KMS-11 (cell line): ENCODE data around the gene LNX1.

Experiments used
- H2AFZ ChIP-seq: fragments of 200-600 bp; sonication (generic); 2 replicates; pipeline ENCODE4 v1.6.1; 2016; ENCODE audit warnings: antibody characterized with exemption, mixed run types, low read depth
- H3K27ac ChIP-seq: fragments of 200-600 bp; sonication (generic); 2 replicates; pipeline ENCODE4 v1.6.1; 2016; ENCODE audit warnings: mild to moderate bottlenecking, mixed run types
- H3K27me3 ChIP-seq: fragments of 200-600 bp; sonication (generic); 2 replicates; pipeline ENCODE4 v1.6.1; 2017; ENCODE audit warnings: mild to moderate bottlenecking, low read depth, mixed run types, moderate library complexity; ENCODE audit not compliant: insufficient read depth
- H3K36me3 ChIP-seq: fragments of 200-600 bp; sonication (generic); 2 replicates; pipeline ENCODE4 v1.6.1; 2017; ENCODE audit warnings: mild to moderate bottlenecking, mixed run types; ENCODE audit not compliant: insufficient read depth
- H3K4me1 ChIP-seq: fragments of 200-600 bp; sonication (generic); 2 replicates; pipeline ENCODE4 v1.6.1; 2016; ENCODE audit warnings: mild to moderate bottlenecking, low read depth, mixed run types; ENCODE audit not compliant: poor library complexity, severe bottlenecking
- H3K4me2 ChIP-seq: fragments of 200-600 bp; sonication (generic); 2 replicates; pipeline ENCODE4 v1.7.0; 2016; ENCODE audit warnings: mild to moderate bottlenecking, mixed run types
- H3K4me3 ChIP-seq: fragments of 200-600 bp; sonication (generic); IDR thresholded peaks from 2 replicates; pipeline ENCODE4 v1.6.1; 2017; ENCODE audit warnings: low read depth, low read length, mixed read lengths; ENCODE audit not compliant: insufficient read depth
- H3K79me2 ChIP-seq: fragments of 200-600 bp; sonication (generic); 2 replicates; pipeline ENCODE4 v1.6.1; 2016; ENCODE audit warnings: low read depth, mixed run types; ENCODE audit not compliant: insufficient read depth
- H3K9ac ChIP-seq: fragments of 200-600 bp; sonication (generic); 2 replicates; pipeline ENCODE4 v1.6.1; 2016; ENCODE audit warnings: mild to moderate bottlenecking, mixed run types
- H4K20me1 ChIP-seq: fragments of 200-600 bp; sonication (generic); 2 replicates; pipeline ENCODE4 v1.6.1; 2016; ENCODE audit warnings: mild to moderate bottlenecking, mixed run types; ENCODE audit not compliant: insufficient read depth
- TF ChIP-seq, protein P1 (sequence below): fragments of 200-600 bp; sonication (generic); conservative IDR thresholded peaks from 2 replicates; pipeline ENCODE4 v1.6.1; 2017; ENCODE audit warnings: low read depth, mild to moderate bottlenecking, antibody characterized with exemption, low read length, moderate library complexity, mixed read lengths

LNX1 gene

GRCh38 chr4:53431052-53431451, 160.2 kb downstream of the LNX1 start:
- Histone ChIP-seq H3K27ac (no peak overlapping the region), H2AFZ (no peak overlapping the region), H3K9ac (no peak overlapping the region), H4K20me1 (peaks cover 10% of the 10 kb centered on the region), H3K36me3 (peaks cover 12% of the 10 kb centered on the region; the same call in 1 of the 2 replicates), H3K4me1 (peaks cover 18% of the 10 kb centered on the region), H3K4me2 (no peak overlapping the region), H3K27me3 (no peaks in the 10 kb centered on the region), H3K79me2 (no peaks in the 10 kb centered on the region), H3K4me3 (no peak overlapping the region)
- TF ChIP-seq, protein P1, sequence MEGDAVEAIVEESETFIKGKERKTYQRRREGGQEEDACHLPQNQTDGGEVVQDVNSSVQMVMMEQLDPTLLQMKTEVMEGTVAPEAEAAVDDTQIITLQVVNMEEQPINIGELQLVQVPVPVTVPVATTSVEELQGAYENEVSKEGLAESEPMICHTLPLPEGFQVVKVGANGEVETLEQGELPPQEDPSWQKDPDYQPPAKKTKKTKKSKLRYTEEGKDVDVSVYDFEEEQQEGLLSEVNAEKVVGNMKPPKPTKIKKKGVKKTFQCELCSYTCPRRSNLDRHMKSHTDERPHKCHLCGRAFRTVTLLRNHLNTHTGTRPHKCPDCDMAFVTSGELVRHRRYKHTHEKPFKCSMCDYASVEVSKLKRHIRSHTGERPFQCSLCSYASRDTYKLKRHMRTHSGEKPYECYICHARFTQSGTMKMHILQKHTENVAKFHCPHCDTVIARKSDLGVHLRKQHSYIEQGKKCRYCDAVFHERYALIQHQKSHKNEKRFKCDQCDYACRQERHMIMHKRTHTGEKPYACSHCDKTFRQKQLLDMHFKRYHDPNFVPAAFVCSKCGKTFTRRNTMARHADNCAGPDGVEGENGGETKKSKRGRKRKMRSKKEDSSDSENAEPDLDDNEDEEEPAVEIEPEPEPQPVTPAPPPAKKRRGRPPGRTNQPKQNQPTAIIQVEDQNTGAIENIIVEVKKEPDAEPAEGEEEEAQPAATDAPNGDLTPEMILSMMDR, result no peak

DNA sequence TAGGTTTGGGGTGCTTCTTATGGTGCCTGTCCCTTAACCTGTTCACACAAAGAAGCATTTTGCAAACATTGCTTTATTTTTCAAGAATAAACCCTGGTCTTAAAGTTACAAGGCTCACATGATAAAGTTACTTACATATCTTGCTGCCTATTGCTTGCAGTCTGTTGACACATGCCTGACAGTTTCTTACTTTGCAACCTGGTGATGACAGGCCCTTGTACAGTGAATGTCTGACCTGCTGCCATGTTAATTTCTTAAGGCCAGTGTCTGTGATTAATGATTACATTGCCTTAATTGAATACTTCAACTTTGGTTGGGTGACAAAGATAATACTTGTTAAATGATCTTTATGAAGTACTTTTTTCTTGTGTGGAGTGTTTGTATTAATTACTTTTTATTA, 163.9 kb downstream of the LNX1 start:
- H3K9ac ChIP-seq, result no peak overlapping the region
- no peaks in the 10 kb centered on the region for H3K27me3 ChIP-seq
- peaks cover 12% of the 10 kb centered on the region; the same call in 1 of the 2 replicates for H4K20me1 ChIP-seq
- H3K27ac ChIP-seq, result no peak overlapping the region
- H3K36me3 ChIP-seq, result peaks cover 12% of the 10 kb centered on the region; the same call in 1 of the 2 replicates
- no peak overlapping the region for H3K4me3 ChIP-seq
- no peaks in the 10 kb centered on the region for H3K79me2 ChIP-seq
- TF ChIP-seq, protein P1, result no peak
- H3K4me2 ChIP-seq, result no peak overlapping the region
- peaks cover 18% of the 10 kb centered on the region for H3K4me1 ChIP-seq
- no peak overlapping the region for H2AFZ ChIP-seq

DNA sequence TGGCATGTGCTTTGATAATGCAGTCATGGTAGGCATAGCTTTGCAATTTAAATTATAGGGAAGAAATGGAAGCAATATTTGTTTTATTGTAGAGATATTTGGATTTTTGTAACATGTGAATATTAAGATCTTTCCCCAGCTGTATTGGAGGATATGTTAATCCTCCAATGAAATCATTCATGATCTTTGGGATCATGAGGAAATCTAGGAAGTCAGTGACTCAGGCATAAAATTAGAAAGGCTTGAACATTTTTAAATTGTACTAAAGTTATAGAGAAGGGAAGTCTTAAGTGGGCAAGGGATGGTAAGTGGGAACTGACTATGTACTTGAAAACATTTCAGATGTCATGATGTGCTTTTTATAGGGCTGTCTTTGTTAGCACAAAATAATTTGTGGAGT, 167.0 kb downstream of the LNX1 start:
- Histone ChIP-seq H3K27ac (no peak overlapping the region), H3K4me3 (no peak overlapping the region), H3K4me2 (no peak overlapping the region), H3K36me3 (peaks cover 4% of the 10 kb centered on the region; the same call in 1 of the 2 replicates), H3K79me2 (no peaks in the 10 kb centered on the region), H3K9ac (no peak overlapping the region), H4K20me1 (0 out of 2 replicates have a peak, but pooled peaks cover 7% of the 10 kb centered on the region), H3K27me3 (no peaks in the 10 kb centered on the region), H2AFZ (no peak overlapping the region), H3K4me1 (no peaks in the 10 kb centered on the region)
- TF ChIP-seq, protein P1, result no peak

- no peak overlapping the region for H3K9ac ChIP-seq
- H3K27me3 ChIP-seq, result no peaks in the 10 kb centered on the region
- H3K27ac ChIP-seq, result no peak overlapping the region
- H2AFZ ChIP-seq, result no peak overlapping the region
- H3K4me1 ChIP-seq, result peaks cover 9% of the 10 kb centered on the region
- H3K4me2 ChIP-seq, result no peak overlapping the region
- no peak overlapping the region for H3K4me3 ChIP-seq
- TF ChIP-seq, protein P1, result no peak
- H4K20me1 ChIP-seq, result peaks cover 7% of the 10 kb centered on the region; the same call in 1 of the 2 replicates
- H3K79me2 ChIP-seq, result no peaks in the 10 kb centered on the region
- no peaks in the 10 kb centered on the region for H3K36me3 ChIP-seq
Measured at GRCh38 chr4:53422367-53422766, 168.9 kb downstream of the LNX1 start.
